Natural killer cell (primary cell): ENCODE results near the gene PPP1R13L. TPM values are rescaled to one million over a fixed set of nuclear protein-coding genes. Genes with fewer than 3 reads are reported as not detected.

Experiments
- ATAC-seq, 3 donors: fragments of 150-1000 bp in 2 of 3; fragments of 200-7000 bp in 1 of 3; cut with Tn5 transposase; 1 replicate in 1 of 3; 2 replicates in 2 of 3; pipeline ENCODE4 v1.10.0; 2021; ENCODE audit warnings: mild to moderate bottlenecking in 2 of 3, moderate library complexity in 2 of 3
- DNase-seq, 2 donors: peaks; one replicate each; pipeline versions ENCODE4 v3.0.0 to v3.0.0-alpha.2; 2013 to 2021; ENCODE audit warnings: mixed read lengths in 1 of 2
- H3K27ac ChIP-seq: one replicate; pipeline ENCODE4 v1.5.1; 2013; ENCODE audit warnings: mild to moderate bottlenecking, low read length
- H3K27me3 ChIP-seq: one replicate; pipeline ENCODE4 v1.6.1; 2013; ENCODE audit warnings: low read length; ENCODE audit not compliant: control insufficient read depth, insufficient read depth
- H3K36me3 ChIP-seq: one replicate; pipeline ENCODE4 v1.6.1; 2013; ENCODE audit warnings: low read length; ENCODE audit not compliant: control insufficient read depth, insufficient read depth
- H3K4me1 ChIP-seq: one replicate; pipeline ENCODE4 v1.6.1; 2013; ENCODE audit warnings: low read length; ENCODE audit not compliant: control insufficient read depth, insufficient read depth
- H3K4me3 ChIP-seq: one replicate; pipeline ENCODE4 v1.5.1; 2013; ENCODE audit warnings: low read length
- H3K9me3 ChIP-seq: one replicate; pipeline ENCODE4 v1.6.1; 2013; ENCODE audit warnings: low read length; ENCODE audit not compliant: control insufficient read depth, insufficient read depth
- H3K27ac Mint-ChIP-seq, 2 donors: one replicate each; pipeline ENCODE4 v1.8.0; 2022; ENCODE audit warnings: mild to moderate bottlenecking in 2 of 2, mixed read lengths in 2 of 2, moderate library complexity in 1 of 2
- H3K27me3 Mint-ChIP-seq, 2 donors: one replicate each; pipeline ENCODE4 v1.8.0; 2022; ENCODE audit warnings: low read depth in 2 of 2, mixed read lengths in 2 of 2
- H3K36me3 Mint-ChIP-seq: one replicate; pipeline ENCODE4 v1.8.0; 2022; ENCODE audit warnings: mixed read lengths
- H3K4me1 Mint-ChIP-seq, 2 donors: one replicate each; pipeline ENCODE4 v1.8.0; 2022; ENCODE audit warnings: mixed read lengths in 2 of 2
- H3K4me3 Mint-ChIP-seq: one replicate; pipeline ENCODE4 v1.8.0; 2022; ENCODE audit warnings: mild to moderate bottlenecking, moderate library complexity, mixed read lengths
- H3K9me3 Mint-ChIP-seq, 2 donors: one replicate each; pipeline ENCODE4 v1.8.0; 2022; ENCODE audit warnings: mixed read lengths in 2 of 2
- CTCF ChIP-seq: fragments of 200-600 bp; IDR thresholded peaks from one replicate; pipeline ENCODE4 v1.8.0; 2022; ENCODE audit warnings: antibody characterized with exemption
- WGBS: methylation state at CpG from one replicate; pipeline ENCODE4 v1.1.7; 2013; ENCODE audit warnings: missing lambda C conversion rate; ENCODE audit not compliant: insufficient coverage; 5-methylcytosine and 5-hydroxymethylcytosine counted together
- intact Hi-C: fragments of 100-400 bp; cut with micrococcal nuclease; formaldehyde crosslinking; loops from one replicate; pipeline ENCODE4 v1.14.2; 2022
- total RNA-seq, 4 donors: library from RNA; stranded (reverse); fragments of 120-200 nt in 1 of 4; gene quantifications; one replicate each; pipeline versions ENCODE4 v1.2.3 to v1.2.4, GENCODE V29; 2013 to 2022

The PPP1R13L gene
- total RNA-seq, 3 donors from 2014 or later (not counting 1 experiment from before 2014, with no cell fraction given) = 5.6 to 7.4 (median 5.9) TPM

GRCh38 chr19:45349430-45349941 is 55.4 kb downstream of the PPP1R13L start:
- Histone ChIP-seq H3K36me3 (peaks cover 11% of the 10 kb centered on the region), H3K27me3 (peaks cover 3% of the 10 kb centered on the region), H3K4me3 (no peak overlapping the region), H3K4me1 (no peaks in the 10 kb centered on the region), H3K9me3 (no peaks in the 10 kb centered on the region), H3K27ac (no peak overlapping the region)
- Mint-ChIP-seq H3K27ac (no peak overlapping the region), H3K4me3 (no peak overlapping the region), H3K36me3 (no peaks in the 10 kb centered on the region), H3K4me1 (peaks cover 0 to 3% of the 10 kb centered on the region in 2 donors), H3K27me3 (peaks cover 0 to 2% of the 10 kb centered on the region in 2 donors), H3K9me3 (no peaks in the 10 kb centered on the region)
- ATAC-seq (no peak), DNase-seq (no peak)
- intact Hi-C loops = no loop called here
- WGBS = 94% methylated on average over 17 of the region's 17 CpGs
- no peak for TF ChIP-seq CTCF

- WGBS = 72% methylated on average over 3 of the region's 3 CpGs
- no peak for ATAC-seq
- H3K27ac Mint-ChIP-seq = no peak overlapping the region
- Histone ChIP-seq H3K36me3 (peaks cover 11% of the 10 kb centered on the region), H3K27me3 (peaks cover 3% of the 10 kb centered on the region), H3K27ac (no peak overlapping the region), H3K9me3 (no peaks in the 10 kb centered on the region), H3K4me3 (no peak overlapping the region), H3K4me1 (no peaks in the 10 kb centered on the region)
- no peaks in the 10 kb centered on the region for H3K9me3 Mint-ChIP-seq
- H3K36me3 Mint-ChIP-seq = no peaks in the 10 kb centered on the region
- no peak overlapping the region for H3K4me3 Mint-ChIP-seq
- intact Hi-C loops = no loop called here
- DNase-seq = no peak
- no peaks in the 10 kb centered on the region for H3K4me1 Mint-ChIP-seq
- peaks cover 0 to 5% of the 10 kb centered on the region in 2 donors for H3K27me3 Mint-ChIP-seq
- TF ChIP-seq CTCF = no peak
Measured at GRCh38 chr19:45349126-45349415, 55.8 kb downstream of the PPP1R13L start.

GRCh38 chr19:45348367-45349125 is 56.3 kb downstream of the PPP1R13L start:
- Mint-ChIP-seq H3K27ac (no peak overlapping the region), H3K4me1 (no peaks in the 10 kb centered on the region), H3K36me3 (no peaks in the 10 kb centered on the region), H3K4me3 (no peak overlapping the region), H3K9me3 (no peaks in the 10 kb centered on the region), H3K27me3 (peaks cover 0 to 5% of the 10 kb centered on the region in 2 donors)
- TF ChIP-seq CTCF = no peak
- no peak for DNase-seq
- no peak overlapping the region for H3K27ac ChIP-seq
- WGBS = 83% methylated on average over 23 of the region's 23 CpGs
- H3K36me3 ChIP-seq = peaks cover 11% of the 10 kb centered on the region
- no peaks in the 10 kb centered on the region for H3K9me3 ChIP-seq
- peaks cover 3% of the 10 kb centered on the region for H3K27me3 ChIP-seq
- no peak overlapping the region for H3K4me3 ChIP-seq
- intact Hi-C loops = no loop called here
- H3K4me1 ChIP-seq = no peaks in the 10 kb centered on the region
- ATAC-seq = no peak
